HG03575 (cell line): ENCODE measurements around the gene ZCCHC14.

Experiments used
- ATAC-seq: cut with Tn5 transposase; IDR thresholded peaks from one replicate; pipeline ENCODE4 v1.9.1; 2021; ENCODE audit not compliant: unreplicated experiment, insufficient number of reproducible peaks, low FRiP score; ENCODE audit errors: extremely low read depth

Gene ZCCHC14

GRCh38 chr16:87420026-87421002 lies 72.5 kb downstream of the ZCCHC14 start:
- ATAC-seq, result no peak

GRCh38 chr16:87418644-87419043 lies 74.2 kb downstream of the ZCCHC14 start:
- ATAC-seq, result no peak

- ATAC-seq, result no peak
Observed at GRCh38 chr16:87418216-87418615, 74.6 kb downstream of the ZCCHC14 start.

GRCh38 chr16:87417528-87417910 lies 75.3 kb downstream of the ZCCHC14 start:
- ATAC-seq, result no peak

- no peak for ATAC-seq
Observed at GRCh38 chr16:87416826-87417527, 75.8 kb downstream of the ZCCHC14 start.

- ATAC-seq, result no peak
Observed at GRCh38 chr16:87415441-87415840, 77.4 kb downstream of the ZCCHC14 start.

- ATAC-seq, result no peak
Observed at GRCh38 chr16:87414251-87414680, 78.6 kb downstream of the ZCCHC14 start.

- ATAC-seq, result no peak
Observed at GRCh38 chr16:87412996-87413421, 79.8 kb downstream of the ZCCHC14 start.

- ATAC-seq, result no peak
Observed at GRCh38 chr16:87412371-87412995, 80.3 kb downstream of the ZCCHC14 start.

GRCh38 chr16:87411375-87412271 lies 81.2 kb downstream of the ZCCHC14 start:
- no peak for ATAC-seq

- no peak for ATAC-seq
Observed at GRCh38 chr16:87410968-87411367, 81.9 kb downstream of the ZCCHC14 start.

GRCh38 chr16:87410530-87410929 lies 82.3 kb downstream of the ZCCHC14 start:
- no peak for ATAC-seq

- ATAC-seq, result no peak
Observed at GRCh38 chr16:87409781-87410180, 83.0 kb downstream of the ZCCHC14 start.

- no peak for ATAC-seq
Observed at GRCh38 chr16:87409153-87409552, 83.7 kb downstream of the ZCCHC14 start.

GRCh38 chr16:87407511-87408112 lies 85.2 kb downstream of the ZCCHC14 start:
- no peak for ATAC-seq

- no peak for ATAC-seq
Observed at GRCh38 chr16:87406495-87407088, 86.2 kb downstream of the ZCCHC14 start.

- ATAC-seq, result no peak
Observed at GRCh38 chr16:87404764-87405625, 87.8 kb downstream of the ZCCHC14 start.
